Trophoblast cell (in vitro differentiated cells and primary cell): ENCODE results near the gene CLIP4.

ENCODE experiments used
- DNase-seq, 2 donors: peaks; one replicate each; pipeline ENCODE4 v3.0.0-alpha.2; 2016
- H2AFZ ChIP-seq: 2 replicates; pipeline ENCODE4 v1.6.1; 2013; ENCODE audit warnings: low read length, moderate library complexity, mild to moderate bottlenecking; ENCODE audit not compliant: insufficient read depth, poor library complexity
- H2AK5ac ChIP-seq: 2 replicates; pipeline ENCODE4 v1.6.1; 2013; ENCODE audit warnings: mild to moderate bottlenecking, low read length
- H2BK120ac ChIP-seq: 2 replicates; pipeline ENCODE4 v1.6.1; 2013; ENCODE audit warnings: low read length, mild to moderate bottlenecking, moderate library complexity; ENCODE audit not compliant: insufficient read depth, poor library complexity
- H2BK12ac ChIP-seq: 2 replicates; pipeline ENCODE4 v1.6.1; 2013; ENCODE audit warnings: mild to moderate bottlenecking, low read length, moderate library complexity
- H2BK5ac ChIP-seq: 2 replicates; pipeline ENCODE4 v1.6.1; 2013; ENCODE audit warnings: low read length, low read depth, moderate library complexity, mild to moderate bottlenecking; ENCODE audit not compliant: poor library complexity
- H3K14ac ChIP-seq: 2 replicates; pipeline ENCODE4 v1.6.1; 2013; ENCODE audit warnings: mild to moderate bottlenecking, low read length
- H3K18ac ChIP-seq: 2 replicates; pipeline ENCODE4 v1.6.1; 2013; ENCODE audit warnings: mild to moderate bottlenecking, low read length
- H3K23ac ChIP-seq: 2 replicates; pipeline ENCODE4 v1.6.1; 2013; ENCODE audit warnings: low read length
- H3K27ac ChIP-seq: 2 replicates; pipeline ENCODE4 v1.5.1; 2013; ENCODE audit warnings: low read depth, mild to moderate bottlenecking, inconsistent platforms, low read length, moderate library complexity
- H3K27me3 ChIP-seq: 2 replicates; pipeline ENCODE4 v1.6.1; 2013; ENCODE audit warnings: inconsistent platforms, mild to moderate bottlenecking, low read length, moderate library complexity; ENCODE audit not compliant: insufficient read depth
- H3K36me3 ChIP-seq, 2 experiments: 1 replicate in 1 of 2; 2 replicates in 1 of 2; pipeline ENCODE4 v1.6.1; 2013; ENCODE audit warnings: low read length in 2 of 2, mild to moderate bottlenecking in 2 of 2, moderate library complexity in 1 of 2; ENCODE audit not compliant: insufficient read depth in 2 of 2, control insufficient read depth in 1 of 2
- H3K4ac ChIP-seq: 2 replicates; pipeline ENCODE4 v1.6.1; 2013; ENCODE audit warnings: low read depth, mild to moderate bottlenecking, low read length, moderate library complexity
- H3K4me1 ChIP-seq, 2 experiments: 1 replicate in 1 of 2; 2 replicates in 1 of 2; pipeline ENCODE4 v1.6.1; 2013; ENCODE audit warnings: low read length in 2 of 2, mild to moderate bottlenecking in 2 of 2, moderate library complexity in 1 of 2; ENCODE audit not compliant: insufficient read depth in 2 of 2, control insufficient read depth in 1 of 2
- H3K4me2 ChIP-seq: 2 replicates; pipeline ENCODE4 v1.6.1; 2013; ENCODE audit warnings: inconsistent platforms, mild to moderate bottlenecking, low read length, moderate library complexity
- H3K4me3 ChIP-seq: 2 replicates; pipeline ENCODE4 v1.5.1; 2013; ENCODE audit warnings: mild to moderate bottlenecking, low read depth, low read length, inconsistent platforms
- H3K79me1 ChIP-seq: one replicate; pipeline ENCODE4 v1.6.1; 2013; ENCODE audit warnings: low read length
- H3K79me2 ChIP-seq: 2 replicates; pipeline ENCODE4 v1.6.1; 2013; ENCODE audit warnings: low read length, mild to moderate bottlenecking; ENCODE audit not compliant: control insufficient read depth, insufficient read depth, poor library complexity
- H3K9ac ChIP-seq: 2 replicates; pipeline ENCODE4 v1.6.1; 2013; ENCODE audit warnings: mild to moderate bottlenecking, low read length
- H3K9me3 ChIP-seq: 2 replicates; pipeline ENCODE4 v1.6.1; 2013; ENCODE audit warnings: low read depth, mild to moderate bottlenecking, control low read depth, inconsistent platforms, low read length; ENCODE audit not compliant: insufficient read depth
- H4K12ac ChIP-seq: 2 replicates; pipeline ENCODE4 v1.6.1; 2013; ENCODE audit warnings: low read depth, mild to moderate bottlenecking, low read length, moderate library complexity
- H4K8ac ChIP-seq: 2 replicates; pipeline ENCODE4 v1.6.1; 2013; ENCODE audit warnings: low read depth, mild to moderate bottlenecking, low read length, moderate library complexity
- H4K91ac ChIP-seq: one replicate; pipeline ENCODE4 v1.6.1; 2013; ENCODE audit warnings: low read depth, mild to moderate bottlenecking, low read length, moderate library complexity
- WGBS: extraction: QIAGEN DNeasy Blood & Tissue Kit; methylation state at CpG from one replicate; pipeline ENCODE4 v1.1.7; 2013; ENCODE audit warnings: missing lambda C conversion rate; ENCODE audit not compliant: insufficient read length, insufficient coverage; ENCODE audit errors: extremely low coverage; 5-methylcytosine and 5-hydroxymethylcytosine counted together

The CLIP4 gene

DNA sequence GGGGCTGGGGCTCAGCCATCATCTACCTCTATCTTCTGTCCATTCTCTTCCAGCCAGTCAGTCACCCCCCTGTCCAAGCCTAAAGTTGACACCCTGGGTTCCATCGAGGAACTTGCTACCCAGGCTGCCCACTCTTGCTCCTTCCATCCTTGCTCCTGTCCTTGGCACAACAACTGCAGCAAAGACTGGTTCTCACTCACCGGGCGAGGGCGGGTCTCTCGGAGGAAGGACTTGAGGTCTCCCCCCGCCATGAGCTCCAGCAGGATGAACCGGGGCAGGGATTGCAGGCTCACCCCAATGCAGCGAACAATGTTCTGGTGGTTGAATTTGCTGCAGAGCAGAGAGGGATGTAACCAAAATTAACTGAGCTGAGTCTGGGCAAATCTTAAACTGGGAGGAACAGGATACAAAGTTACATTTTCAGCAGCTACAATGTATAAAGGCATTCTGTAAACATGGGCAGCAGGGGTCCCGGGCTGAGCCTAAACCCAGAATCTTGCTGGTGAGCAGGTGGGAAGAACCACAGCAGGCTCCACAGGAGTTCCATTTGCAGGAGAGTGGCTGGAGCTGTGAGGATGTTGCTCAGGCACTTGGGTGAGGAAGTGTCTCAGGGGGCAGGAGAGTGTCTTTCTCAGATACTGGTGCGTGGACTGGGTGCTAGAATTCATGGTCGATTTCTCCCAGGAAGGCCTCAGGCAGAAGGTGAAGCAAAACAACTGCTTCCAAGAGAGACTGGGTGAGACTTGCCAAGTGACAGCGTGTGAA lies 105.5 kb downstream of the CLIP4 start:
- Histone ChIP-seq H3K27ac (no peak overlapping the region), H2BK5ac (no peak overlapping the region), H3K79me1 (no peaks in the 10 kb centered on the region), H3K27me3 (no peaks in the 10 kb centered on the region), H2AFZ (no peak overlapping the region), H3K36me3 (no peaks in the 10 kb centered on the region), H3K23ac (no peak overlapping the region), H3K4me1 (peaks cover 0 to 1% of the 10 kb centered on the region in 2 experiments), H3K4me2 (no peak overlapping the region), H4K12ac (no peak overlapping the region), H2AK5ac (no peak overlapping the region), H3K79me2 (no peaks in the 10 kb centered on the region), H3K4me3 (no peak overlapping the region), H3K18ac (no peak overlapping the region), H3K9me3 (peaks cover 8% of the 10 kb centered on the region), H4K8ac (no peak overlapping the region), H3K4ac (no peak overlapping the region), H2BK120ac (no peak overlapping the region), H2BK12ac (no peak overlapping the region), H4K91ac (no peak overlapping the region), H3K14ac (no peak overlapping the region), H3K9ac (no peak overlapping the region)
- no CpG with 5 or more reads among the region's 12 CpGs for WGBS
- DNase-seq, result no peak

DNA sequence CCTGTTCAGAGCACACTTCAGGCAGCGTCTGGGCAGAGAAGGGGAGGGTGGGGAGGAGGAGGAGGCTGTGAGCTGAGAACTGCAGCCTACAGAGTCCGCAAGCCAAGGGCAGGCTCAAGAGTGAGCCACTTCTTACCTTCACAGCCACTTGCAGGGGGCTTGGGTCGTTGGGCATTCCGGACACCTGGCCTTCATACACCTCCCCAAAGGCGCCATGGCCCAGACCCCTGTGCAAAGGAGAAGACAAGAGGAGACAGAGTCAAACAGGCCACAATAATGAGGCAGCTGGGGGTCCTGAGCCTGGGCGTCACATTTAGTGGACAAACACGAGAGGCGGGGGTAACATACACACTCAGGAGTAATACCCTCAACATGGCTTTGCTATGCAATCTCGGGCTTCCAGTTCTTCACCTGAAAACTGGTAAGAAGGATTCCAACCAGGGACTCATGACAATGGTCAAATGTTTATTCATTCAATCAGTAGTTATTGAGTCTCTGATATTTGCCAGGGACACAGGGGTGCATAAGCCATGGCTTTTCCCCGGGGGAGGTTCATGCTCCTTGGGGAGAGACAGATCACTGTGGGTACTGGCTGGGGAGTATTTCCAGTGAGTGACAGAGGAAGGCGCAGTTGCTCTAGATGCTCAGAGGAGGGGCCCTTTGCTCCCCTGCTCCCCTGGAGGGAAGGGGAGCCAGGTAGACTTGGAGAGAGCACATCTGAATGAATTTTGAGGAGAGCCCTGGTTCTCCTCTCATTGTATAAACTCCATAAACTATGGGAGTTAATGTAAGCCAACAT lies 107.4 kb downstream of the CLIP4 start:
- H3K4ac ChIP-seq, result no peak overlapping the region
- H3K27ac ChIP-seq, result no peak overlapping the region
- no peak overlapping the region for H2AFZ ChIP-seq
- H2AK5ac ChIP-seq, result no peak overlapping the region
- H3K9ac ChIP-seq, result no peak overlapping the region
- no peak overlapping the region for H3K23ac ChIP-seq
- H3K18ac ChIP-seq, result no peak overlapping the region
- peaks cover 3% of the 10 kb centered on the region for H3K9me3 ChIP-seq
- no peak overlapping the region for H4K8ac ChIP-seq
- no peak overlapping the region for H3K14ac ChIP-seq
- H3K36me3 ChIP-seq, result no peaks in the 10 kb centered on the region
- no peaks in the 10 kb centered on the region for H3K27me3 ChIP-seq
- no CpG with 5 or more reads among the region's 11 CpGs for WGBS
- H3K4me1 ChIP-seq, result peaks cover 0 to 1% of the 10 kb centered on the region in 2 experiments
- H3K4me3 ChIP-seq, result no peak overlapping the region
- H4K12ac ChIP-seq, result no peak overlapping the region
- H3K79me2 ChIP-seq, result no peaks in the 10 kb centered on the region
- no peak overlapping the region for H2BK12ac ChIP-seq
- H2BK5ac ChIP-seq, result no peak overlapping the region
- H3K79me1 ChIP-seq, result no peaks in the 10 kb centered on the region
- DNase-seq, result no peak
- no peak overlapping the region for H2BK120ac ChIP-seq
- H3K4me2 ChIP-seq, result no peak overlapping the region
- H4K91ac ChIP-seq, result no peak overlapping the region

DNA sequence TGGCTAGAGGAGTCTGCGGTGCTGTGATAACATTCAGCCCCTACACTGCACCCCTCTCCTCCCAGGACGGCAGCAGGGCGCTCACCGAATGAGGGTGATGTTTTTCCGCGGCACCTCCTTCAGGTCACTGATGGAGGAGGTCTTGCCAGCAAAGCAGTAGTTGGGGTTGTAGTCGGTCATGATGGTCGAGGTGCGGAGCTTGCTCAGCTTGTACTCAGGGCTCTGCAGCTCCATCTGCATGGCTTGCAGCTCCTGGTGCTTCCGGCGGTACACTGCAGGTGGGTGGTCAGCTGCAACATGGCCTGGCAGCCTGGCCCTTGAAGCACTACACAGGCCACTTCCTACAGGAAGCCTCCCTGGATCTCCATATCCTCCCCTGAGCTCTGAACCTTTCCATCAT lies 108.0 kb downstream of the CLIP4 start:
- no peak overlapping the region for H4K91ac ChIP-seq
- H3K4me1 ChIP-seq, result peaks cover 0 to 4% of the 10 kb centered on the region in 2 experiments
- no peak overlapping the region for H2BK120ac ChIP-seq
- no peak overlapping the region for H4K12ac ChIP-seq
- no peaks in the 10 kb centered on the region for H3K79me1 ChIP-seq
- no peak for DNase-seq
- no peak overlapping the region for H2BK5ac ChIP-seq
- H2AFZ ChIP-seq, result no peak overlapping the region
- H3K18ac ChIP-seq, result no peak overlapping the region
- H2BK12ac ChIP-seq, result no peak overlapping the region
- H4K8ac ChIP-seq, result no peak overlapping the region
- no peak overlapping the region for H3K4me2 ChIP-seq
- no peak overlapping the region for H3K14ac ChIP-seq
- H3K27me3 ChIP-seq, result no peaks in the 10 kb centered on the region
- no peak overlapping the region for H3K9ac ChIP-seq
- peaks cover 3% of the 10 kb centered on the region for H3K9me3 ChIP-seq
- no peak overlapping the region for H2AK5ac ChIP-seq
- no peak overlapping the region for H3K27ac ChIP-seq
- no peaks in the 10 kb centered on the region for H3K36me3 ChIP-seq
- WGBS, result no CpG with 5 or more reads among the region's 11 CpGs
- no peaks in the 10 kb centered on the region for H3K79me2 ChIP-seq
- no peak overlapping the region for H3K4me3 ChIP-seq
- H3K23ac ChIP-seq, result no peak overlapping the region
- no peak overlapping the region for H3K4ac ChIP-seq

DNA sequence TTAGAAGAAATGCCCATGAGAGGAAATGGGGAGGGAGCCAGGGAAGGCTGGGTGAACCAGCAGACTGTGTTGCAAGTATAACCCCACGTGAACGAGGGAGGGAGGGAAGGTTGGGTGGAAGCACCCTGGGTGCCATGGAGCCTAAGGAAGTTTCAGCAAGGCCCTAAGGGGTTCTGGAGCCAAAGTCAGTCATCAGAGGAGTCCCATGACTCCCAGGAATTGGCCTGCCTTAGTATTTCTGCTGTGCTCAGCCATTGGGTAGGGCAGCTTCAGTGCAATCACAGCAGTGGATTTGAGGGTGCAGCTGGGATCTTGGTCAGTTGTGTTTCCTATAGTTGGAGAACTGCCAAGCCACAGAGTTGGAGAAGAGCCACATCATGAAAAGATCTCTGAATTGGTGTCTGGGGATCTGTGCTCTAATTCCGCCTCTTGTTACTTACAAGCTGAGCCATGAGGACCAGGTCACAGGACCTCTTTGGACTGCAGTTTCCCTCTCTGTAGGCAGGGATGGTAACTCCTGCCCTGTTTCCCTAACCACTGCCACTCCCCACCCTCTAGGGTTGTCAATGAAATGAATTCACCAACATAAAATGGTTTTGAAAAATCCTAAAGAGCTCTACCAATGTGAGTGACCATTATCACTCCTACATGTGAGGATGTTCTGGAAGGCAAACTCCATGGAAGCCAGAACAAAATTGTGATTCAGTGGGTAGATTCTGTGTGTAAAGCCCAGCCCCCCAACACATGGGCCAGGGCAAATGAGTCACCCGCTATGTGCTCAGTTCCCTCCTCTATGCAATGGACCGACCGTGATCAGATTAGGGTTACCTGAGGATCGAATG lies 108.9 kb downstream of the CLIP4 start:
- H3K9me3 ChIP-seq, result peaks cover 3% of the 10 kb centered on the region

More for the DNA sequence above, 108.9 kb downstream of the CLIP4 start:
- H2BK120ac ChIP-seq, result no peak overlapping the region
- H4K8ac ChIP-seq, result no peak overlapping the region
- no peak overlapping the region for H3K4me3 ChIP-seq
- DNase-seq, result peak in 1 of 2 donors; percentile 33
- H4K12ac ChIP-seq, result no peak overlapping the region
- no peak overlapping the region for H3K27ac ChIP-seq
- no peak overlapping the region for H2BK5ac ChIP-seq
- H2AK5ac ChIP-seq, result no peak overlapping the region
- peaks cover 0 to 4% of the 10 kb centered on the region in 2 experiments for H3K4me1 ChIP-seq
- H3K9ac ChIP-seq, result no peak overlapping the region
- no peaks in the 10 kb centered on the region for H3K36me3 ChIP-seq
- no peak overlapping the region for H3K23ac ChIP-seq
- H3K79me2 ChIP-seq, result no peaks in the 10 kb centered on the region
- H3K14ac ChIP-seq, result no peak overlapping the region
- H3K27me3 ChIP-seq, result no peaks in the 10 kb centered on the region
- no peak overlapping the region for H2AFZ ChIP-seq
- no CpG with 5 or more reads among the region's 7 CpGs for WGBS
- no peak overlapping the region for H3K18ac ChIP-seq
- no peak overlapping the region for H4K91ac ChIP-seq
- no peak overlapping the region for H3K4ac ChIP-seq
- H2BK12ac ChIP-seq, result no peak overlapping the region
- H3K79me1 ChIP-seq, result no peaks in the 10 kb centered on the region
- H3K4me2 ChIP-seq, result no peak overlapping the region
